ENCODE measurements around the gene ULBP1.
"Not testable (repeated sequence)": the region's sequence is repeated elsewhere in the genome, so short reads cannot be mapped to it uniquely, and the experiment has no call there.

Gene ULBP1

DNA sequence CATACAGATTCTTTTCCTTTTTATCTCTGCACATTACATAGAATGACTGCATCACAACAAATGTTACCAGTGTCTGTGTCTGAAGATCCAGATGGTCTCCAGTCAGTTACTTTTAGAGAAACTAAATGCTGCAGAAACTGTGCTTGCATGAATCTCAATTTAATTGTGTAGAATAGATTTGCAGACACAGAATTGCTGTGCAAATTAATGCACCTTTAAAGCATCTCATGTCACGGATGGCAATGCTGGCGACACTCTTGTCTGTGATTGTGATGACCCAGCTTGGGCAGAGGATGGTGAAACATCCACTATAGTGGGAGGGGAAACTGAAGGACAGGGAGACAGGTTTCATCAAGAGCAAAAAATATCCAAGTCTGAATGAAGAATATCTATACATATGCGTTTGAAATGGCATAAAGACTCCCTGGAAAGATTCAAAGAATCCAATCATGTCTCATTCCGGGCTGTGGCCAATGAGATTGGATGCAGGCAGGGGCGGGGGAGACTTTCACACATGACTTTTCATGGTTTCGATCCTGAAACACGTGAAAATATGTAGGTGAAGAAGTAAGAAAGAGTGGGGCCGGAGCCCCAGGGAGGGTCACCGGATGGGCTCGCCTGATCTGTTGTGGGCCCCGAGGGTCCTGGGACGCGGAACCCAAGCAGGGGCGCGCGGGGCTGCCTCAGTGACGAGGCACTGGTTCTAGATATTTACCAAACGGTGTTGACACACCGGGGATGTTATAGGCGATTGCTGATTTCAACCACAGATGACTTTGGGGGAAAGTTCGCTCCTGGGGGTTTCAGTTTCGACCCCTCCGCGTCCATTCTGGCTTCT, 50.3 kb downstream of the ULBP1 start:
- not testable (repeated sequence) for H3K4me3 ChIP-seq (ENCODE audit: low read length); DNase-seq (ENCODE audit: low read depth)

GRCh38 chr6:150014623-150015280, 51.0 kb downstream of the ULBP1 start:
- H3K4me3 ChIP-seq (ENCODE audit: low read length); DNase-seq (ENCODE audit: low read depth): not testable (repeated sequence)

GRCh38 chr6:150015281-150016001, 51.7 kb downstream of the ULBP1 start:
- not testable (repeated sequence) for H3K4me3 ChIP-seq (ENCODE audit: low read length); DNase-seq (ENCODE audit: low read depth)

- TF ChIP-seq CTCF (conservative IDR thresholded peaks at IDR 0.05; ENCODE audit: low read length): peak; percentile 65
- H3K4me3 ChIP-seq (ENCODE audit: low read length): no peak overlapping the region
- DNase-seq (ENCODE audit: low read depth): peak; percentile 67
Observed at GRCh38 chr6:150016324-150017185, 52.8 kb downstream of the ULBP1 start.

- DNase-seq (ENCODE audit: low read depth); H3K4me3 ChIP-seq (ENCODE audit: low read length): not testable (repeated sequence)
Observed at GRCh38 chr6:150017186-150017521, 53.4 kb downstream of the ULBP1 start.

DNA sequence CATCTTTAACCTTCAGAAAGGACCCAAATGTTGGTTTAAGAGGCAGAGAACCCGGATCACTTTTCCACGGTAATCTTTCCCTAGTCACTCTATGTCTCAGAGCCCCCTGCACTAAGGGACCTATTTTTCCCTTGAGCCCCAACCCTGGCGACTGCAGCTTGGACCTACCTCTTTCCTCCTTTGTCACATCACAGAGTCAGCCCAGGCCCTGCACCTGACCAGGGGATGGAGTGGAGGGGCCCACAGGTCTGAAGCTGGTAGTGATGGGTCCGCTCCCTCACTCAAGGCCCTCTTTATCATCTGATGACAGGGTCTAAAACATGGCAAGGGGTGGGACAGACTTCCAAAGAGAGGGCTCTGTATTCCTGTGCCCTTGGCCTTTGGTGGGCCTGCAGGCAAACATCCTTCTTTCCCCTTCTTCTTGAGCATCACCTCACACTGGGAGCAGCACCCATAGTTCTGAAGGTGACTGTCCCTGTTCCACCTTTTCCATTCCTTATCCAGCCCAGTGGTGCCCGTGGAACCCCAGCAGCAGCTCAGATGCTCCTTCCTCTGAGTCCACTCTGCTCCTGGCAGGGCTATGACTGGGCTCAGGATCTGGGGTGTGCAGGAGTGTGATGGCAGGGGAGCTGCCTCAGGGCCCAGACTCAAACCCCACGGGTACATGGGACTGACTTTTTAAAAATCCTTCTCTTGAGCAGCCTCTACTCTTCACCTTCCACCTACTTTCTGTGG, 55.3 kb downstream of the ULBP1 start:
- H3K4me3 ChIP-seq (ENCODE audit: low read length): no peak overlapping the region
- no peak for DNase-seq (ENCODE audit: low read depth)
- no peak for TF ChIP-seq CTCF (conservative IDR thresholded peaks at IDR 0.05; ENCODE audit: low read length)

- not testable (repeated sequence) for H3K4me3 ChIP-seq (ENCODE audit: low read length)
Observed at GRCh38 chr6:150021870-150022269, 58.1 kb downstream of the ULBP1 start.

More at GRCh38 chr6:150021870-150022269, 58.1 kb downstream of the ULBP1 start:
- DNase-seq (ENCODE audit: low read depth): not testable (repeated sequence)
